Raji (cell line): Measurements from ENCODE around the gene CLEC7A.

Source experiments
- POLR2A ChIP-seq: IDR thresholded peaks from 2 replicates; pipeline ENCODE4 v1.6.1; 2011; ENCODE audit warnings: low read depth, low read length, control low read depth; ENCODE audit not compliant: insufficient read depth

CLEC7A gene

DNA sequence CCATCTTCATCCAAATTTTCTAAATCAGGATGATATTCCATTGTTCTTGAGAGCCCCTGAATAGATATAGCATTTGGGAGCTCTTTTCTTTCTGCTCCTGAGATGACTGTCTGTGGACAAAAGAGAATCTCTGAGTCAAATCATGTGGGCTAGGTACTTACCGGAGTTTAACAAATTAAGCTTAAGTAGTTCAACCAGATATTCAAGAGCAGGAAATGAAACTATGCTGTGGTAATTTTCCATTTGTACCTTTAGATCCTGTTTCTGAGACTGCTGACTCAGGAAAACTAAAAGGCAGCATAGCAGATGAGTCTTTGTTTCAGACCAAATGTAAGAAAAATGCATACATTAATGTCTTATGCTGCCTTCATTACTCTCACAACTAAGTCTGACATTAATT lies at the start of gene CLEC7A:
Gene CLEC7A (minus strand): TSS at position 158 of the 400 bp plus-strand sequence. CDS start 117 bp downstream, at position 41.
- no peak for TF ChIP-seq POLR2A

- no peak for TF ChIP-seq POLR2A
Observed at GRCh38 chr12:10179776-10180181, 49.8 kb upstream of the CLEC7A start.

DNA sequence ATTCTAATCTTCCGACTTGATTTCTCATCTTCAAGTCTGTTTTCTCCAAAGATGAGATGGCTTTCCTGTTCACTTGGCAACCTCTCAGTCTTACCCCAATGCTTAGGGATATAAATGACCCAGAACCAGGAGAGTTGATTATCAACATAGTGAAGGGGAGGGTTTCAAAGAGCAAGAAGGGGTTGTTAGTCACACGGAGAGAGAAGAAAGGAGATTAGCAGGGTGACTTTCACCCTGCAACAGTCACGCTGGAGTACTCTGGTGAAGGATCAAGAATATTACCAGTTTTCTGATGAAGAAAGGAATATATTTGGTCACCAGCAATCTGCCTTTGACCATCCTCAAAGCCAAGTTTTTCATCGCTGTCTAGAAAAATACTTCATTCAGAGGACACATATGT lies 48.8 kb upstream of the CLEC7A start, which contains the start of gene TMEM52B:
Gene TMEM52B (plus strand): TSS at position 212 of the 400 bp plus-strand sequence. CDS start 543 bp downstream, outside the sequence.
- TF ChIP-seq POLR2A = no peak

- TF ChIP-seq POLR2A = no peak
Observed at GRCh38 chr12:10175846-10176636, 46.0 kb upstream of the CLEC7A start.

DNA sequence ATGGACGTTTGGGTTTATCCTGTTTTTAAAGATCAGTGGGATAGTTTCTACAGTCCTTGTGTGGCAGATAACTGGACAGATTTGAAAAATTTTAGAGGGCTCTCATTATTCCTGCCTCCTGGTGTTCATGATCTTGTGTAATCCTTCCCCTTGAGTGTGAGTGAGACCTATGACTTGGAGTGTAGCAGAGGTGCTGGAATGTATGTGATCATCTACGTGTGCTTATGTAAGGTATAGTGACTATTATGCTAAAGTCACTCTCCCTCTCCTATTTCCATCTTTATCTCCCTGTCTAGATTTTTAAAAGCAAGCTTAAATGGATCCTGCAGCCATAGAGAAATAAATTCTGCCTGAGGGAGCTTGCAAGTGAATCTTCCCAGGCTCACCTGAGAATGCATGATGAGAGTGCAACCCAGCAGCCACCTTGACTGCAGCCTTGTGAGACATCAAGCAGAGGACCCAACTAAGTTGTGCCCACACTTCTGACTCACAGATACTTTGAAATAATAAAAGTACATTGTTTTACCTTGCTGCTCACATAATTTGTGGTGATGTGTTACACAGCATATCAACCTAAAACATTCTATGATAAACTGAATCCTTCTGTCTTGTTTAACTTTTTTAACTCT lies 45.1 kb upstream of the CLEC7A start:
- no peak for TF ChIP-seq POLR2A

DNA sequence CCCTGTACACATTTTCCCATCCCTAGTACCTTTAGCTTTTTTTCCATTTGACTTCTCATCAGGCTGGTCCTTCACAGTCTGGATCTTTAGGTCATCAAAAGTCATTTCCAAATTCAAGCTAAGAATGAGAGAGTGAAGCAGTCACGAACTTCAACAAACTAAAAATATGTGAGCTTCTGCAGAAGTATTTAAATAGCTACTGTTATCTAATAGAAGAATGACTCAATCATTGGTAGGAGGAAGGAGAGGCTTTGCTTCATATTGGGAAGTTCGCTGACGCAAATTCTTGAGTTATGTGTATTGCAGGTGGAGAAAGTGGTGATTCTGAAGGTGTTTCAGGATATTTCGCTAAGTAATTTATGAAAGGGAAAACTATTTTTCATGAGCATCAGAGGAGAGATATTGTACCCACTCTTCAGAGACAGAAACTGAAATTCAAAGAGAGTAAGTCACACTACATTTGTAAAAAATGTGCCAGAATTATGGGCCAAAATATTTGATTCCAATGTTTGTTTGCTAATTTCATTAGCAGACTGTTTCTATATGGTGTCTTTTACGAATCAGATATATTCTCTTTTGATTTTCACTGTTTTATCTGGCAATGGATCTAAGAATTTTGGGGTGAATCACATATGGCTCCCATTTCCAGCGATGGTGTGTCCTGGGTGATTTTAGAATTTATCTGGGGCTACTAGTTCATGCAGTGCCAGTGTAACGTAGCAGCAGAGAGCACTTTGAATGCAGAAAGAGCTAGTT lies 42.2 kb upstream of the CLEC7A start, which contains the start of gene OLR1:
Gene OLR1 (minus strand): TSS at position 160 of the 756 bp plus-strand sequence. CDS start 55 bp downstream, at position 105.
- no peak for TF ChIP-seq POLR2A

DNA sequence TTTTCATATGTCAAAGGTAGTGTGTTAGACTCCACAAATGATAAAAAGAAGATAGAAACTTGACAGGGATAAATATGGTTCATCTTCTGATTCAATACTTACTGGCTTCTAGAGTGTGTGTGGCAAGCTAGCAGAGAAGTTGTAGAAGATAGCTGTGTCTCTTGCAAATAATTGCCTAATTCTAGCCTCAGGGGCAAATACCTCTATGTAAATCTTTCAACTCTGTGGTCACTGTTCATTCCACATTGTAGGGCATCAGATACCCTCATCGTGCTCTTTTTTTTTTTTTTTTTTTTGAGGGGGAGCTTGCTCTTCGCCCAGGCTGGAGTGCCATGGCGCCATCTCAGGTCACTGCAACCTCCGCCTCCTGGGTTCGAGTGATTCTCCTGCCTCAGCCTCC lies 40.2 kb upstream of the CLEC7A start:
- TF ChIP-seq POLR2A = no peak

DNA sequence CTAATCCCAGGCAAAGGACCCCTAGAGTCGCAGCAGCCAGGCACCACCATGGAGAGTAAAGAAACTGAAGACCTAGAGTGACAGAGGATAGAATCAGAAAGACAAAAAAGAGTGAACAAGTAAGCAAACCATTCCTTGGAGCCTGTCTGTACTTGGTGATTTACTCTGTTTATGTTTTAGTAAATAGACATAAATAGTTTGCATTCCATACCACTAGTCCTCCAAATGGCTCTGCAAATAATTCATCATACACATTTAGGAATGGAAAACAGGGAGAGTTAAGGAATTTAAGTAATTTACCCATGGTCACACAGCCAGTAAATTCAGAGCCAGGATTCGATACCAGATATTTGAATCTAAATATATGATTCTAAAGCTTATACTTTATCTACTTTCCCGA lies 39.1 kb upstream of the CLEC7A start:
- TF ChIP-seq POLR2A = no peak

- TF ChIP-seq POLR2A = no peak
Observed at GRCh38 chr12:10167599-10167998, 37.6 kb upstream of the CLEC7A start.

DNA sequence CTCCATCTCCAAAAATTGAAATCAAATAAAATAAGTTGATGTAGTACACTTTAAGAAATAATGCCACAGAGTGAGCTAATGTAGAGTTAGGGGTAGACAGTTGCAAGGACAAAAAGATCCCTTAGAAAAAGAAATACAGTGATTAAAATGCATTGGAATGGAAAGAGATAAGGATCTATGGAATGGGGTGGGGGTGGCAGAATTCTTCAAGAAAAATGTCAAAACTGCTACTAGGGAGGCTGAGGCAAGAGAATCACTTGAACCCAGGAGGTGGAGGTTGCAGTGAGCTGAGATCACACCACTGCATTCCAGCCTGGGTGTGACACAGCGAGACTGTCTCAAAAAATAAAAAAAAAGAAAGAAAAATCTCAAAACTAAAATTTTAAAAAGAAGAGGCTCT lies 35.4 kb upstream of the CLEC7A start:
- TF ChIP-seq POLR2A = no peak

- no peak for TF ChIP-seq POLR2A
Observed at GRCh38 chr12:10163084-10163483, 33.1 kb upstream of the CLEC7A start.

DNA sequence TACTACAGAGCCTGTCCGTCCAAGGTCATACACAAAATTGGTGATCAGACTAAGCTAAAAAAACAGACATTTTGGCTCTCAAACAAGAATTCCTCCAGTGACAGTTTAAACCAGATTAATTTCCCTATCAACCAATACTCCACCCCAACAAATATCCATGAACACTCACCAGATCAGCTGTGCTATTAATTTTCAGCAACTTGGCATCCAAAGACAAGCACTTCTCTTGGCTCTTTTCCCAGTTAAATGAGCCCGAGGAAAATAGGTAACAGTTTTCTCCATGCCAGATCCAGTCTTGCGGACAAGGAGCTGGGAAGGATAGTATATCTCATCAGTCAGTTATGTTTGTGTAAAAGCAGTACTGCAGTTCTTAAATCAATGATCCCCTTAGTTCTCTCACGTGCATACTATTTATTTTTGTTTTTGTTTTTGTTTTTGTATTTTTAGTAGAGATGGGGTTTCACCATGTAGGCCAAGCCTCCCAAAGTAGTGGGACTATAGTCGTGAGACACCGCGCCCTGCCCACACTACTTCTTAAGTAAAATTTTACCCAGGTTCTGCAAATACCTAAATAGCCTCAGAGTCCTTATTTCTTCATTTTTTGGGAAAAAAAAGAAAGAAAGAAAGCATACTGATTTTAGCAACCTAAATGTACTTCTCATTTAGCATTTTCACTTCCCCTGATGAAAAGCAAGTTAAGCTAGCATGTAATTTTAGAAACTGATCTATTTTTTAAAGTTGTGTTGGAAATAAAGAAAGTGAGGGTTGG lies 30.8 kb upstream of the CLEC7A start:
- TF ChIP-seq POLR2A = no peak

GRCh38 chr12:10159280-10159679 lies 29.3 kb upstream of the CLEC7A start:
- no peak for TF ChIP-seq POLR2A

DNA sequence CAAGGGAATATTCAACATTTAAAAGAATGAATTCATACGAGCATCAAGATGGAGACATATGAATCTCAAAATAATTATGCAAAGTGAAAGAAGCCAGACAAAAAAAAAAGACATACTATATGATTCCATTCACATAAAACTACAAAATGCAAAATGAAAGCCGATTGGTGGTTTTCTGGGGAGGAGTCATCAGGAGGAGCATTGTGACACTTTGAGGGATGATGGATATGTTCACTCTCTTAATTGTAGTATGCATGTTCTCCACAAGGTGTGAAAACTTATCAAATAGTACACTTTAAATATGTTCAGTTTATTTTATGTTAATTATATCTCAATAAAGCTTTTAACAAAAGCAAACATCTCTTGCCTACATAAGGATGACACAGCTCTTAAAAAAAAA lies 28.4 kb upstream of the CLEC7A start:
- TF ChIP-seq POLR2A = no peak

DNA sequence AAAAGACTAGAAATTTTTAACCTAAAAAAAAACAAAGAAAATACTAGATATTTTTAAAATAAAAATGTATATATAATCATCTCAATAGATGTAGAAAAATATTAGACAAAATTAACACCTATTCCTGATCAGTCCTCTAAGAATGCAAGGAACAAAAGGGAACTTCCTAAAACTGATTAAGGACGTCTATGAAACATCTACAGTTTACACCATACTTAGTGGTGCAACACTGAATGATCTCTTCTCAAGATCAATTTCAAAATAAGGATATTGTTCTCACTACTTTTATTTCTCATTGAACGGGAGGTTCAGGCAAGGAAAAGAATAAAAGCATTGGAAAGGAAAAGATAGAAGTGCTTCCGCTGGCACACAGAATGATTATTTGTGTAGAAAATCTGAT lies 26.0 kb upstream of the CLEC7A start:
- TF ChIP-seq POLR2A = no peak
